ENCODE measurements around the gene SFRP5. TPM values are rescaled to one million over a fixed set of nuclear protein-coding genes. Genes with fewer than 3 reads are reported as not detected.
A peak's percentile ranks its signal among the peaks of the same experiment; 100 is the strongest.

The SFRP5 gene
- total and polyA plus RNA-seq, 2 of the 13 experiments (the other 11 are each of a cell fraction or from before 2014, with no cell fraction given), result 0.32 to 1.7 TPM

GRCh38 chr10:97771055-97771891, 526 bp downstream of the SFRP5 start (continued):
- TF ChIP-seq ZNF605 (CRISPR knock-in tag; IDR thresholded peaks at IDR 0.05) (no peak), ZNF274 (CRISPR knock-in tag; IDR thresholded peaks at IDR 0.05) (no peak), TBX3 (IDR thresholded peaks at IDR 0.05; ENCODE audit: borderline replicate concordance) (no peak), NKX3-1 (CRISPR knock-in tag; IDR thresholded peaks at IDR 0.05) (no peak), U2AF1 (optimal IDR thresholded peaks at IDR 0.05; ENCODE audit: low read depth, low read length) (no peak), FOXM1 (CRISPR knock-in tag; IDR thresholded peaks at IDR 0.05) (no peak), ZMYM3 (CRISPR knock-in tag; IDR thresholded peaks at IDR 0.05) (no peak), RNF2 (conservative IDR thresholded peaks at IDR 0.05; ENCODE audit: low read depth) (no peak), THAP8 (CRISPR knock-in tag; IDR thresholded peaks at IDR 0.05; ENCODE audit: borderline replicate concordance) (no peak), SKIL (CRISPR knock-in tag; IDR thresholded peaks at IDR 0.05; ENCODE audit: borderline replicate concordance) (no peak), ZNF652 (CRISPR knock-in tag; IDR thresholded peaks at IDR 0.05; ENCODE audit: borderline replicate concordance, low read depth) (no peak), EED (CRISPR knock-in tag; IDR thresholded peaks at IDR 0.05) (no peak), ZNF251 (CRISPR knock-in tag; IDR thresholded peaks at IDR 0.05) (no peak), ATF7-NPFF (CRISPR knock-in tag; IDR thresholded peaks at IDR 0.05; ENCODE audit: low read depth) (0 out of 2 replicates have a peak, but pooled peaks have one; percentile 30), ATF1 (CRISPR knock-in tag; IDR thresholded peaks at IDR 0.05) (no peak), RERE (CRISPR knock-in tag; IDR thresholded peaks at IDR 0.05; ENCODE audit: low read depth) (no peak), REPIN1 (CRISPR knock-in tag; IDR thresholded peaks at IDR 0.05; ENCODE audit: borderline replicate concordance, low read depth) (no peak)
- TF ChIP-seq, protein P1, sequence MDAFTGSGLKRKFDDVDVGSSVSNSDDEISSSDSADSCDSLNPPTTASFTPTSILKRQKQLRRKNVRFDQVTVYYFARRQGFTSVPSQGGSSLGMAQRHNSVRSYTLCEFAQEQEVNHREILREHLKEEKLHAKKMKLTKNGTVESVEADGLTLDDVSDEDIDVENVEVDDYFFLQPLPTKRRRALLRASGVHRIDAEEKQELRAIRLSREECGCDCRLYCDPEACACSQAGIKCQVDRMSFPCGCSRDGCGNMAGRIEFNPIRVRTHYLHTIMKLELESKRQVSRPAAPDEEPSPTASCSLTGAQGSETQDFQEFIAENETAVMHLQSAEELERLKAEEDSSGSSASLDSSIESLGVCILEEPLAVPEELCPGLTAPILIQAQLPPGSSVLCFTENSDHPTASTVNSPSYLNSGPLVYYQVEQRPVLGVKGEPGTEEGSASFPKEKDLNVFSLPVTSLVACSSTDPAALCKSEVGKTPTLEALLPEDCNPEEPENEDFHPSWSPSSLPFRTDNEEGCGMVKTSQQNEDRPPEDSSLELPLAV (CRISPR knock-in tag; conservative IDR thresholded peaks at IDR 0.05; ENCODE audit: low read depth), result no peak
- TF ChIP-seq, protein P2, sequence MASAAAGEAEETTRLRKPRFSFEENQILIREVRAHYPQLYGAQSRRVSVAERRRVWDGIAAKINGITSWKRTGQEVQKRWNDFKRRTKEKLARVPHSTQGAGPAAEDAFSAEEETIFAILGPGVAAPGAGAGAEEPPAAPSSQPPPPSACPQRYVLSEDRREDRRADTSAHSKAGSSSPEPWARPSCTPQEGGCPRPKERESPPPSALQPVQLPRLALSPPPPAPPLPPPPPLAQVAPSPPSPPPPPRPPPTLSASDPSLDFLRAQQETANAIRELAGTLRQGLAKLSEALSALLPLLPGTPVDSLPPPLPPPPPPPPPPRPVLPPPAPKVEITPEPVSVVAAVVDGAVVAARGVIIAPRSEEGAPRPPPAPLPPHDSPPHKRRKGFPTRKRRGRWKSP (CRISPR knock-in tag; IDR thresholded peaks at IDR 0.05), result peak; percentile 95
